NCI-H1105 treated with DMSO at 0.1 percent for 48 hours (cell line): Measurements from ENCODE around the gene RNF144A.
"Not testable (repeated sequence)": the region's sequence is repeated elsewhere in the genome, so short reads cannot be mapped to it uniquely, and the experiment has no call there.

Source experiments
- DNase-seq: peaks from one replicate; lab custom pipeline; 2025; lab: John Stamatoyannopoulos, UW

Gene RNF144A

DNA sequence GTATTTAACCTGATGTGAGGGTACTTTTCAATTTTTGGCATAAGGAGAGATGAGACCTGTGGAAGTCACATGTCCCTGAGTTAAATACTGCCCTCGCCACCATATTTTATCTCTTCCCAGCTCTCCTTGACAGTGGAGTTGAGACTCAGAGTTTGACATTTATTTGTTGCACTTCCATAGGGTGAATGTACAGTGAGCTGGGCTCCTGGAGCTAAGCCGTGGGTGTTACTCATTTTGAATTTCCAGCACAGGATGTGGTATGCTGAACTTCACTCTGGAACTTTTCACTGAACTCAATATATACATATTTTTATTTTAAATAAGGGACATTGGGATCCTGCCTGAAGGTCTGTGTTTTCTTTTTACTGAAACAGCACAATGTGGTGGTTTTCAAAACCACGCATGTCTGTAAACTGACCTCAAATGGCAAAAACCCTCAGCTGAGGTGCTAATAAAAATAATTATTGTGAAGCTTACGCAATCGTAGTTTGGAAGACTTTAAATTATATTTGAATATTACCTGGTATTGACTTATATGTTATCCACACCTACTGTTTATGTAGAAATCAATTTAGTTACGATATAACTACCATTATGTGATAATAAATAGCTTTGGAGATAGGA, 12.1 kb downstream of the RNF144A start:
- no peak for DNase-seq

DNA sequence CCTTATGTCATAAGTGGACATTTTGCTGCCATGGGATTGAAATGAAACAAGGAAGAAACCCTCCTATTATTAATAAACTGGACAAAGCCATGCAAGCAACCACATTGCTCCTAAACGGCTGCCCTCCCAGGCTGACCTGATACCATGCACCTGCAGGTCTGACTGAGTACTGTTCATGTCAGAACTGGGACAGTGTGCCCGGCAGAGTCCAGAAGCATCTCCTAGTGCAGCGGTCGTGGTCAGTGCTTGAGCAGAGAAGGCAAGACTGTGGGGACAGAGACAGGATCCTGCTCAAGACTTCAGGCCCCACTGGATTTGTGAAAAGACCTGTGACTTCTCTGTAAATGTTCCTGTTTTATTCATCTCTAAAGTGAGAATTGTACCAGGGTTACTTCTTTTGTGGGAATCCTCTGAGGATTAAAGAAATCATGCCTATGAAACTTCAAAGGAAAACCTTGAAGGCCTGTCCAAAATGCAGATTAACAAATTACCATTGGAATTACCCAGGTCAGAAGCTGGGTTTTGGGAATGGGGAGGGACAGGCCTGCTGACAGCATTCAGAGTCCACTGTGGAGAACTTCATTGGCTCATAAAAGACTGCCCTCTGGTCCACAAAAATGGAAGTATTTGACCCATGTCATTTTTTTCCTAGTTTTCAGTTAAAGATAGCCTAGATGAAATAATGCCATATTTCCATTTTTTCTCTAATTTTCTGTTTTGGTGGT, 13.9 kb downstream of the RNF144A start:
- DNase-seq, result no peak

DNA sequence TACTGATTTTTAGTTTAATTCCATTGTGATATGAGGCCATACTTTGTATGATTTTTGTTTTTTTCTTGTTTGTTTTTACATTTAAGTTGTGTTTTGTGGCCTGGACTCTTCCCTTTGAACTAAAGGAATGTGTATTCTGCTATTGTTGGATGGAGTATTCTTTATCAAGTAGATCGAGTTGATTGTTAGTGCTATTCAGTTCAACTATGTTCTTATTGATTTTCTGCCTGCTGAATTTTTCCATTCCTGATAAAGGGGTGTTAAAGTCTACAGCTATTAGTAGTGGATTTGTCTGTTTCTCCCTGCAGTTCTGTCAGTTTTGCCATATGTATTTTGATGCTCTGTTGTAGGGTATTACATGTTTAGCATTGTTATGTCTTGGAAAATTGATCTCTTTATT, 14.5 kb downstream of the RNF144A start:
- no peak for DNase-seq

DNA sequence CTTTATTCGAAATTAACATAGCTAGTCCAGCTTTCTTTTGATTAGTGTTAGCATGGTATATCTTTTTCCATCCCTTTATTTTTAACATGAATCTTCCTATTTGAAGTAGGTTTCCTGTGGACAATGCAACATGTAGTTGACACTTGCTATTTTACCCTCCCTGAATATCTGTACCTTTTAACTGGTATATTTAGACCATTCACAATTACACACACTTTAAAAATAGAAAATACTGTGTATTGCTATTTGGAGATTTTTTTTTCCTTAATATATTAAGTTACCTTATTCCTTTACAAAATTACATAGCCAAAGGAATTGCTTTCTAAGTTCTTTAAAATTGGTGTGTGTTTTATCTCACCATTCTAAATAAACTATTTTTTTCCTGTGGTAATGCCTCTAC, 15.0 kb downstream of the RNF144A start:
- DNase-seq, result no peak

DNA sequence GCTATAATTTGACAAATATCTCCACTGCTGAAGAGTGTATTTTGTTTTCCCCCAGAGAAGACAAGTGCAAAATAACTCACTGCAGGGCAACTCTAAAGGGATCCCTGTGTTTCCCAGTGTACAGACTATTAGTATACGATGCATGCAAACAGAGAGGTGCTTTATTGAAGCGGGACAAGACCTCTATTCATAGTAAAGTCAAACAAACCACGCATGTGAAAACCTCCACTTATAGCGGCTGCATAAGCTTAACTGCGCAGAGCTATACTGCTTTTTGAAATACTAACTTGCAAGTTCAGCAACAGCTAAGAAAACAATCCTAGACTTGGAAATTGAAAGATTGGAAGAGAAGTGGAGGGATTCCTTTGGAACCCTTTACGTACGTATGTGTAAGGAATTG, 15.6 kb downstream of the RNF144A start:
- DNase-seq, result no peak

DNA sequence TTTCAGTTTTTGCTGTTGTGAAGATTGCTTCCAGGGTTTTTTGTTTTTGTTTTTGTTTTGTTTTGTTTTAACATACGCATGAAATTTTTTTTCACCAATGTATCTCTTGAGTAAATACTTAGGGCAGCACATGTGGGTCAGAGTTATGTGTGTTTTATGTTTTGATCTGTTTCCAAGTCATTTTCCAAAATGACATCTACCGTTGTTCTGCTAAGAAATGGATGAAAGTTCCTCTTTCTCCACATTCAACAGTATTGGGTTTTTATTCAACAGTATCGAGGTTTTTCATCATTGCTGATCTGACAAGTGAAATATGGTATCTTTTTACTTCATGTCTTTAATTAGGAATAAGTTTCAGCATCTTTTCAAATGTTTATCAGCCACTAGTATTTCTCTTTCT, 16.7 kb downstream of the RNF144A start:
- DNase-seq, result no peak

DNA sequence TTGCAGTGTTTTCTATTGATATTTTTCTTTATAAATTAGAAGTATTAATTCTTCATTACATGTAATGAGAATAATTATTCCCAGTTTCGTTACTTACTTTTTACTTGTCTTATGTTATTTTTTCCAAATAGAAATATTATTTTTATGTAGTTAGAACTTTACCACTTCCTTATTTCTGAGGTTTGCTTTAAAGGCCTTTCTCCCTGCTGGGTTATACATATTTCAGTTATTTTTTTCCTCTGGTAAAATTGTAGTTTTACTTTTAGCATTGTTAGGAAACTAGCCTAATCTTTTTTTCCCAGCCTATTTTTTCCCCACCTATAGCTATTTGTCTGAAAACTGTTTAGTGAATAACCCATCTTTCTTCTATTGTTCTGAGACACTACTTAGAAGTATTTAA, 17.1 kb downstream of the RNF144A start:
- no peak for DNase-seq

DNA sequence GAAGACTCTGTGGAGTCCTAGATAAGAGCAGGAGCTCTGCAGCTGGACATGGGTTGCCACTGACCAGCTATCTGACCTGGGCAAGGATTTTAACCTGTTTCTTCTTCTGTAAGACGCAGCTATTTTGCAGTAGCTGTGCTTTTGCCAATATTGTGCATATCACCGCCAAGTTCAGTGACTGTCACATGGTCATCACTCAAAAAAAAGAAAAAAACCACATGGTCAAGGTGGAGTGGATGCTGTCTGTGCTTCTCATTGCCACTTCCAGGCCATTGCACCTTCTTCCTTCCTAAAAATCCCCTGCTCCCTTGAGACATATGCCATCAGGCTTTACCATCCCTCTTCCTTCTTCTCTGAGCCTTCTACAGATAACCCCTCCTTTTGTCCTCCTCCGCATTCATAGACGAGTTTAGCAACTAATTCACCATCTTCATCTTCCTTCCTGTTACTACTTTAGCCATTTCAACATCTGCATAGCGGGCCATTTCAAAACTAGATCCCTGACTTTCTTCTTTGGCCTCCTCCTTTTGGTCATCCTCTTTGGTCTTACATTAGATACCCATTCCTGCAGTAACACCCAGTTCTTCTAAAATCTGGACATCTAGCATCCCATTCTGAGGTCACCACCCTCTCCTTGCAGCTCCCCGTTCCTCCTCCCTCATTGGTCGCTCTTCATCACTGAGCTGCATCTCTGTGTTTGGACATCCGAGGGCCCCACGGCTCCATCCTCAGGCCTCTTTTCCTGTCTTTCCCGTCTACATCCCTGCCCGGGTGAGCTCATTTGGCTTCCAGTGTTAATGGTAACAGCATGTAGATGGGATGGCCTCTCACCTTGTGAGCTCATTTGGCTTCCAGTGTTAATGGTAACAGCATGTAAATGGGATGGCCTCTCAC, 17.8 kb downstream of the RNF144A start:
- no peak for DNase-seq

DNA sequence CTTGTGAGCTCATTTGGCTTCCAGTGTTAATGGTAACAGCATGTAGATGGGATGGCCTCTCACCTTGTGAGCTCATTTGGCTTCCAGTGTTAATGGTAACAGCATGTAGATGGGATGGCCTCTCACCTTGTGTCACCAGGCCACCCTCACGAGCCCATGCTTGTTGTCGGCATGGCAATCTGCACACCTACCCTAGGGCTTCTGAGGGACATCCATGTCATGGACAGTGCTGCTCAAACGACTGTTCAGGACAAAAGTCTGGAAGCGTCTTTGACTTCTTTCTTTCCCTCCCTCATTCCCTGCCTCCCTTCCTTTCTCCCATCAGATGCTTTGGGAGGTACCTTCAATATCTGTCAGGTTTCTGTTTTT, 18.4 kb downstream of the RNF144A start:
- DNase-seq, result not testable (repeated sequence)

DNA sequence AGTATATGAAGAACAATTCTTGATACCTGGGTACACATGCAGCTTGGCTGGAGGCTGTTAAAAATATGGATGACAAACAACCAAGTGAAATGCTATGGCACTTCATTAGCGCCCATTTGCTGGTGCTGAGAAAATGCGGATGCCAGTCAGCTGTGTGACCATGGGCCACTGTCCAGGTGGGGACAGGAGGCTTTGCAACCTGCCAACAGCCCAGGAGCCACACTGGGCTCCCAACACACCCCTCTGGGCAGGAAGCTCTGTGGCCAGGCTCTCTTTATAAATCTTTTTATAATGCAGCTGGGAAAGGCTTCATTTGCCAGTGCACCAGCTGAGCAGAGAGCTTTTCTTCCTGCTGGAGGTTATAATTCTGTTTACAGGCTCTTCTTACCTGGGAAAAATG, 19.9 kb downstream of the RNF144A start:
- no peak for DNase-seq

DNA sequence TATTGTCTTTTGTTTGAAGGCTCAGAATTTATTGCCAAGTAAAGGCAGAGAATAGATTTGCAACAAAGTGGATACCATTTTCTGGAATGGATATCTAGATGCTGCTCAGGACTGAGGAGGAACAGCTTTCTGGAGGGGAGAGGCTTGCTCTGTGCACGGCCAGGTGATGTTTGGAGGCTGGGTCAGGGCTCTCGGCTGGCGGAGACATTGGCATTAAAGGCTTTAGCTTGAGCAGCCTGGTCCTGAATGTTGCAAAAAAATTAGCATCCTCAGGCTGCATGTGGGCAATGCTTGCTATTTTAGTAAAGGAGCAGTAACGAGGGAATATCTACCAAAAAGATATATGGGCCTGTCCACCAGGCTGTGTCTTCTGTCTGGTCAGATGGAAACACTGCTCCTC, 20.4 kb downstream of the RNF144A start:
- DNase-seq, result no peak

DNA sequence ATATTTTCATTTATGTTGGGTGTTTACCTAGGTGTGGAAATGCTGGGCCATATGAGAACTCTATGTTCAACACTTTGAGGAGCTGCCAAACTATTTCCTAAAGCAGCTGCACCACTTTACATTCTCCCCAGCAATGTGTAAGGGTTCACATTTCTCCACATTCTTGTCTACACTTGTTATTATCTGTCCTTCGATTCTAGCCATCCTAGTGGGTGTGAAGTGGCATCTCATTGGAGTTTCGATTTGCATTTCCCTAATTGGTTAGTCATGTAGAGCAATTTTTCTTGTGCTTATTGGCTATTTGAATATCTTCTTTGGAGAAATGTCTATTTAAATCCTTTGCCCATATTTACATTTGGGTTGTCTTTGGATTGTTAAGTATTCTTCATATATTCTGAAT, 21.9 kb downstream of the RNF144A start:
- no peak for DNase-seq

DNA sequence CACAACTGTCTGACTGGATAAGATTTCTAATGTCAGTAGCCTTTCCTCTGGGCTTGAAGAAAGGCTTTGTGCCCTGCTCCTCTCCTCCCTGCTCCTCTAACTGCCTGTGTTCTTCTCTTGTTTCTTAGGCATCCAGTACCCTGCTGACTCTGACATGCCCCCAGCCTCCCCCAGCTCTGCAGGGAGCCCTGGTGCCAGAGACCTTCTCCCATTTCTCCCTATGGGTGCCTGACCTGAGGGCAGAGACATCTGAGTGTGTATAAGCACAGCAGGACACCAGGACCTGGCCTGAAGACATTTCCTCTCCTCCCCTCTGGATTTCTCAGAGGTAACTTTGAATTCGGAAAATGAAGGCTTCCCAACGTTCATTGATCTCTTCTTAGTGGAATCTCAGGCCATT, 23.6 kb downstream of the RNF144A start:
- DNase-seq, result no peak

DNA sequence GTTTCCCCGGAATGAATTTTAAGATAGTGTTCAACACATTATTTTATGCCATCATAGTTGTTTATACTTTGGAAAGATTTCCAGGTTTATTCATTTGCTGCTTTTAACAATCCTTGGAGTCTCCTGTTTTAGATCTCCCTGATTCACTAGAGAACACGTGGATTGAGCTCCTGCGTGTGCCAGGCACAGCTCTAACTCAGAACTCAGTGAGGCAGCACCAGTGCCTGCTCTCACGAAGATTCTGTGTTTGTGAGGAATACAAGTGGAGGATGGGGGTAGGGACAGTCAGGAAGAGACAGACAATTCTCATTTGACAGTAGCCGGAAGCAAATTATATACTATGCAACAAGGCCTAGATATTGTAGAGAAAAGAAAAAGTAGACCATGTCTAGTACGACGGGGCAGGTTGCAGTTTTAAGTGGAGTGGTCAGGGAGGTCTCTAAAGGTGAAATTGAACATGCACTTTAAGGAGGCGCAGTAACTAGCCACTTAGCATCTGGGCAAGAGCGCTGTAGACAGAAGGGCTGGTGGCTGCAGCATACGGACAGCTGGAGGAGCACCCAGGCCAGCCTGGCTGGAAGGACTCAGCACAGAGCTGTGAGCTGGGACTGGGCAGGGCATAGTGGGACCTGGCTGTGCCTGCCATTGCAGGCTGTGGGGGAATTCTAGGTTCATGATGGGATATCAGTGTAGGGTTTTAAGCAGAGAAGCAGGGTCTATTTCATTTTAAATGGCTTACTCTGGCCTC, 24.3 kb downstream of the RNF144A start:
- DNase-seq, result no peak

DNA sequence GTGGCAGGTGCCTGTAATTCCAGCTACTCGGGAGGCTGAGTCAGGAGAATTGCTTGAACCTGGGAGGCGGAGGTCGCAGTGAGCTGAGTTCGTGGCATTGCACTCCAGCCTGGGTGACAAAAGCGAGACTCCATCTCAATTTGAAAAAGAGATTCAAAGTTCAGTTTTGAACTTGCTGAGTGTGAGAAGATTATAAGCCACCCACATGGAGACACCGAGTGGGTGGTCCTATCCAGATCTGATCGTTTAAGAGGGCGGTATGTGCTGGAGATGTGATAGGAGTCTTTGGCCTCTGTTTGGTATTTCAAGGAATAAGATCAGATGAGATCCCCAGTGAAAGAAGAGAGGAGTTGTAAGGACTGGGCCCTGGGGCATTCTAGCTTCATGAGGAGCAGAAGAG, 25.6 kb downstream of the RNF144A start:
- no peak for DNase-seq

DNA sequence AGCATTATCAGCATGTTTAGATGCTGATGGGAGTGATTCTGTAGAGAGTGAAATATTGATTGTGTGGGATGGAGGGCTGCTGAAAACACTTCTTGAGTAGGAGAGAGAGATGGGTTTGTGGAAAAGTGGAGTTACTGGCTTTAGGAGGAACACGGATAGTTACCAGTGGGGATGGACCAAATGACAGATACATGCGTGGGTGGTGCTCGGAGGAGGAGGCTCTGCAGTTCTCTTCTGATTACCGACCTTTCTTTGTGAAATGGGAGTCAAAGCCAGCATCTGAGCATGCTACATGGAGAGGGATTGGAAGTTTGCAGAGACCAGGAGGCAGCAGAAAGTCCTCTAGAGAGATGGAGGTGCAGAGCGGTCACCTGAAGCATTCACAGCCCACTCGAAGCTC, 26.3 kb downstream of the RNF144A start:
- DNase-seq, result no peak

DNA sequence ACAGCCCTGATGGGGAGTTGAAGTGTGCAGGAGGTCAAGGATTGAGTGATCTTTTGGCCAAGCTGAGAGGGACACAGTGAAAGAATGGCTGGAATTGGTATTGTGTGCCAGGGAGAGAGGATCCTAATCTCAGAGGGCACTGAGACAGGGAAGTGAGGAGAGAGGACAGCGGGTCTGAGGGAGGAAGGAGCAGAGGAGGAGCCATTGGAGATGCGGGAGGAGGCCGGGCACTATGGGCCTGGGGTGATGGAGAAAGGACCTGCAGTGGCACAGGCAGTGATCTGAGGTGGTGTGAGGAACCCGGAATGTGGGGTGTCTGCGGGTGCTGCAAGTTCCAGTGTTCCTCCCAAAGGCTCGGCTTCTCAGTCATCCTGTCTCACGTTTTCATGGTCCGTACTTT, 26.8 kb downstream of the RNF144A start:
- no peak for DNase-seq

DNA sequence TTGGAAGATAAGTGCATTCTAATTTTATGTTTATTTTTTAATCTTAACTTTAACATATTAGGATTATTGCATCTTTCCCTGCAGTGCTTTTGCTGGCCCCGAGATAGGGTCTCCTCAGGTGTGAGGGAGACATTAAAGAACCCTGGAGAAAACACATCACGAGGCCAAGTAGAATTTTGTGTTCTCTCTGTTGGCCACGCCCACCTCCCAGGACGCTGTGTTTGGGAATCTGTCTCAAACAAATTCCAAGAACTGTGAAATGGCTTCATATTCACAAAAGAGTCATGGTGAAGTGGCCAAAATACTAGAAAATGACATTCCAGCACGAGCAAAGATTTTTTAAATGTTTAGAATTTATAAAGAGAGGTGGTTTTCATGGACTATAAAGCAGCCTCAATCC, 27.3 kb downstream of the RNF144A start:
- no peak for DNase-seq

DNA sequence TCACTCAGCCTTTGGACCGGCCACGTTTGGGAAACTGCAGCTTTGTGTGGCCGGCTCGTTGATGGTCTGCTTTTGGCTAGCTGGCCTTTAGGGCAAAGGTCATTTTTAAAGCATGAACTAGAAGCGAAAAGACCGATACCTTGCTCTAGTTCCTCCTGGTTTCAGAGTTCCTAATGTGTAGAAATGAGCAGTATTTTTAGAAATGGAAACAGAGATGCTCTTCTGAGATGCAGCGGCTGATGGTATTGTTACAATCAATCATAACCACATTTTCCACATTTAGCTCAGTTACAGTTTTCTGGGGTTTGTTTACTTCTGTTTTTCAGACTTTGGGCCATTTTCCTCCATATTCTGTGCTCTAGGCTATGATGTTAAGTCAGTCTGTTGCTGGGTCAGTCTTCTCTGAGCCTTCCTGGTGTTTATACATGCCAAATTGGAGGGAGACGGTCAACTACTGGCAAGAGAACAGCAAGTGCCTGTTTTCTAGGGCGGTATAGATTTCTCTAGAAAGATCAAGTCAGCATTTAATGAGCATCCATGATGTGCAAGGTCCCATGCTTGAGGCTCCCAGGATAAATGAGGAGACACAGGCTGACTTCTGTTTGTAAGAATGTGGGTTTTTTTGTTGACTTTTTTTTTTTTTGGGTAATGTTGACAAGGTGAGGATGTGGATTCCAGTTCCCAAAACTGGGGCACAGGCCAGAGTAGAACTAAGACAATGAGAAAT, 28.0 kb downstream of the RNF144A start:
- no peak for DNase-seq

DNA sequence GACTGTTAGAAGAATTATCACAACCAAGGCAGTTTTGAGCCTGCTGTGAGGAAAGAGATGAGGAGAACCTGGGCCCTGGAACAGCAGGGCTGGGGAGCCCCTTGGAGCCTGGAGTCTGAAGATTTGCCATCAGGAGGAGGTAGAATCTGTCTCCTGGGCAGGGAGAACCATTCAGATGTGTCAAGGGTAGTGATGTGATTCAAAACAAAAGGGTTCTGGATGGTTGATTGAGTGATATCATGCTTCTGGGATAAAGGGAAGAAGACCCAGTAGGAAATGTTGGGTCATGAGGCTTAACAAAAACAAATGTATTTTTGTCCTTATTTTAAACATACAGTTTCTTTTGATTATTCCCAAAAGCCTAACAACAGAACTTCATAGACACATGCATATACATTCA, 28.6 kb downstream of the RNF144A start:
- no peak for DNase-seq

DNA sequence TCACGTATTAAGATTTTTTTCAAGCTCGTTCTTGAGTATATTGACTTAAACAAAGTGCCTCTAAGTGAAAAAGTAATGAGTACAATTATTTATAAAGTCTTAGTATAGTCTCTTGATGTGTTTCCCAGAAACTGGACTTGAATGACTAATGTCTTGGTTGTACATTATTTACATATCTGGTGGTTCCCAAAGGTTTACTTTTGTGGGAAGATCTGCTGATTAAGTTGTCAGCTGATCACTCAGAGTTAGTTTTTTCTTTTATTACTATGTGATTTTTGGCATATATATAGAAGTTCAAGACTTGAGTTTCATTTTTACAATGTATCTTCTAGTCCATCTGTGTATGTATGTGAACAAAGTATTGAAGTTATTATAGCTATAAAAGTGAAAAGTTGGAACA, 29.5 kb downstream of the RNF144A start:
- DNase-seq, result no peak
